Muscle layer of duodenum (tissue), 2 donors: ENCODE results near the gene CMTM5.

Source experiments
- H3K27ac ChIP-seq: one replicate; pipeline ENCODE4 v1.7.0; 2013; ENCODE audit warnings: mild to moderate bottlenecking, low read length
- H3K27me3 ChIP-seq: one replicate; pipeline ENCODE4 v1.7.0; 2013; ENCODE audit warnings: low read depth, mild to moderate bottlenecking, control low read depth, low read length
- H3K36me3 ChIP-seq, 2 donors: one replicate each; pipeline ENCODE4 v1.7.0; 2013; ENCODE audit warnings: low read length in 2 of 2, control low read depth in 1 of 2, mild to moderate bottlenecking in 1 of 2; ENCODE audit not compliant: insufficient read depth in 2 of 2, control insufficient read depth in 1 of 2
- H3K4me1 ChIP-seq, 2 donors: one replicate each; pipeline ENCODE4 v1.7.0; 2013; ENCODE audit warnings: low read length in 2 of 2, mild to moderate bottlenecking in 2 of 2, control low read depth in 1 of 2, moderate library complexity in 1 of 2; ENCODE audit not compliant: insufficient read depth in 2 of 2, control insufficient read depth in 1 of 2
- H3K4me3 ChIP-seq, 2 donors: one replicate each; pipeline ENCODE4 v1.7.0; 2013; ENCODE audit warnings: low read length in 2 of 2, low read depth in 1 of 2, mild to moderate bottlenecking in 1 of 2
- H3K9me3 ChIP-seq, 2 donors: one replicate each; pipeline ENCODE4 v1.7.0; 2013; ENCODE audit warnings: low read length in 2 of 2, control low read depth in 1 of 2, mild to moderate bottlenecking in 1 of 2; ENCODE audit not compliant: control insufficient read depth in 1 of 2
- donor health status: healthy.

The CMTM5 gene

DNA sequence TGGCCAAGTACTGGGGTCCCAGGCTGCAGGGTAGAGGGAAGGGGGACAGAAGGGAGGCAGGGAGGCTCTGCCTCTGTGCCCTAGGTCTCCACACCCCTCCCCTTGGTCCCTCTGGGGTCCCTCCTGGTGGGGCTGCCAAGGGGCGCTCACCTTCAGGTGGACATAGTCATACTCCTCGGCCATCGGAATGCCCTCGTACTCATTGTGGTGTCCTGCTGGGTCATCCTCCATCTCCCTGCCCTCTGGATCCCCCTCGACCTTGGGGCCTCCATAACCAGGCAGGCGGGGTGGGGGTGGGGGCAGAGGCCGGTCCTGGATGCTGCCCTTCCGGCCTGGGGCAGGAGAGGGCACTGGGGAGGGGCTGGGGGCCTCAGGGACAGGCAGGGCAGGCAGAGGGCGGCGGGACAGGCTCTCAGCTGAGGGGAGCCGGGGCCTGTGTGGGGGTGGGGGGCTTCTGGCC is 17.6 kb upstream of the CMTM5 start:
- Histone ChIP-seq H3K4me3 (no peak overlapping the region), H3K27me3 (no peaks in the 10 kb centered on the region), H3K27ac (no peak overlapping the region), H3K9me3 (no peaks in the 10 kb centered on the region), H3K36me3 (peaks cover 3 to 26% of the 10 kb centered on the region in 2 donors), H3K4me1 (peaks cover 7 to 44% of the 10 kb centered on the region in 2 donors)

DNA sequence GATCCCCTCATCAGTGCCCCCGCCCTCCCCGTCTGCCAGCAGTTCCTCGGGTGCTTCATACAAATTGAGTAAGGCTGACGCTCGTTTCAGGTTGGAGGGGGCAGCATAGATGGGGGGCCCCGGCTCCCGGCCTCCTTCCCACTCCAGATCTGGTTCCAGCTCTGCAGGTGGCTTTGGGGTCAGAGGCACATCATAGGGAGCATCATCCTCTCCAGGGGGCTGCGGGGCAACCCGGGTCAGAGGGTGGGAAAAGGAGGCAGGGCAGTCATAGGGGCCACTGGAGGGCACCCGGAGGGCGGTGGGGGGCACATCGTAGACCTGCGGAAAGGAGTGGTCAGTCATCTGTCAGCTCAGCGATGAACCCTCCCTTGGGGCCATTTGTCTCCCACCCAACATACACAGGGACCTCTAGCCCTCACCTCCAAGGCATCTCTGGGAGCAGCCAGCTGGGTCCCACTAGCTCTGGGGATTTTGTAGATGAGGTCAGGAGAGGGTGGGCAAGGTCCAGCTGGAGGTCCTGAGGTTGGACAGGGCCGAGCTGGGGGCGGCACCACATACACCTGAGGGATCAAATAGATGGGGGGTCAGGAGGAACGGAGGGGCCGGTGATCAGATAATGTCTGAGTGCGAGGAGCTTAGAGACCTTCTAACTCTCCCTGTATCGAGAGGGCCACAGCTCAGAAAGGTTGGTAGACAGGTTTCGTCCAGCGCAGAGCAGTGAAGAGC is 17.0 kb upstream of the CMTM5 start:
- H3K4me3 ChIP-seq: no peak overlapping the region
- H3K4me1 ChIP-seq: peaks cover 7 to 47% of the 10 kb centered on the region in 2 donors
- H3K36me3 ChIP-seq: peaks cover 3 to 26% of the 10 kb centered on the region in 2 donors
- H3K27ac ChIP-seq: no peak overlapping the region
- no peaks in the 10 kb centered on the region for H3K27me3 ChIP-seq
- no peaks in the 10 kb centered on the region for H3K9me3 ChIP-seq

- H3K4me1 ChIP-seq: peaks cover 7 to 47% of the 10 kb centered on the region in 2 donors
- H3K27ac ChIP-seq: peak overlapping the region; percentile 50
- H3K36me3 ChIP-seq: peaks cover 3 to 26% of the 10 kb centered on the region in 2 donors
Observed at GRCh38 chr14:23360496-23360895, 16.4 kb upstream of the CMTM5 start.

DNA sequence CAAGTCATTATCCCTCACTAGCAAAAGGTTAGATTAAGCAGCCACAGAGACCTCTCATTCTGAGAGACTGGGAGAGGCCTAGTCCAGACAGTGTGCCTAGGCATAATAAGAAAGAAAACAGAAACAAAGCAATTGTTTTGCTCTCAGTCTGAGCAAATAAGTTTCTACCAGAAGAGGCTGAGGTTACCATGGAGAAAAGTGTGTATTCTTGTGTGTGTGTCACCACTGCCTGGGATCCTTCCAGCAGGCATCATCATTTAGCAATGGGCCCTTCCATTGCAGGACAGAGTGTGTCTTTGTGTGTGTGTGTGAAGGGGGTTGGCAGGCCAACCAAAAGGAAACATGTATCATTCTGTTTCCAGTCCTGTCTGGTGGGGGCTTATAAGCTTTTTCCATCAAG is 15.5 kb upstream of the CMTM5 start:
- H3K4me1 ChIP-seq: peaks cover 7 to 47% of the 10 kb centered on the region in 2 donors
- H3K9me3 ChIP-seq: no peaks in the 10 kb centered on the region
- H3K36me3 ChIP-seq: peaks cover 3 to 26% of the 10 kb centered on the region in 2 donors
- no peak overlapping the region for H3K4me3 ChIP-seq
- H3K27ac ChIP-seq: peak overlapping the region; percentile 50
- no peaks in the 10 kb centered on the region for H3K27me3 ChIP-seq

More at GRCh38 chr14:23360496-23360895, 16.4 kb upstream of the CMTM5 start:
- H3K27me3 ChIP-seq: no peaks in the 10 kb centered on the region
- no peaks in the 10 kb centered on the region for H3K9me3 ChIP-seq
- H3K4me3 ChIP-seq: no peak overlapping the region

GRCh38 chr14:23361763-23362162 is 15.1 kb upstream of the CMTM5 start:
- peaks cover 8 to 50% of the 10 kb centered on the region in 2 donors for H3K4me1 ChIP-seq
- no peaks in the 10 kb centered on the region for H3K27me3 ChIP-seq
- H3K27ac ChIP-seq: peak overlapping the region; percentile 27
- H3K36me3 ChIP-seq: peaks cover 3 to 26% of the 10 kb centered on the region in 2 donors
- H3K9me3 ChIP-seq: no peaks in the 10 kb centered on the region
- H3K4me3 ChIP-seq: no peak overlapping the region

- Histone ChIP-seq H3K27ac (peak overlapping the region; percentile 27), H3K4me1 (peaks cover 10 to 54% of the 10 kb centered on the region in 2 donors), H3K4me3 (no peak overlapping the region), H3K36me3 (peaks cover 3 to 23% of the 10 kb centered on the region in 2 donors), H3K27me3 (no peaks in the 10 kb centered on the region), H3K9me3 (no peaks in the 10 kb centered on the region)
Observed at GRCh38 chr14:23362200-23362599, 14.6 kb upstream of the CMTM5 start.

GRCh38 chr14:23364164-23365035 is 12.4 kb upstream of the CMTM5 start:
- Histone ChIP-seq H3K4me1 (peaks cover 10 to 54% of the 10 kb centered on the region in 2 donors), H3K36me3 (peaks cover 0 to 19% of the 10 kb centered on the region in 2 donors), H3K4me3 (peak overlapping the region; percentile 57 to 74), H3K27ac (peak overlapping the region; percentile 86), H3K9me3 (no peaks in the 10 kb centered on the region), H3K27me3 (no peaks in the 10 kb centered on the region)

GRCh38 chr14:23365036-23365731 is 11.7 kb upstream of the CMTM5 start, which contains the start of gene EFS:
EFS (minus strand) TSS chr14:23365172; CDS start chr14:23365025, 147 bp downstream.
- peak within 1 kb of the TSS; percentile 86 for H3K27ac ChIP-seq
- peaks cover 0 to 11% of the 10 kb centered on the region in 2 donors for H3K36me3 ChIP-seq
- H3K27me3 ChIP-seq: no peaks in the 10 kb centered on the region
- H3K4me1 ChIP-seq: peaks cover 10 to 46% of the 10 kb centered on the region in 2 donors
- H3K9me3 ChIP-seq: no peaks in the 10 kb centered on the region
- peak within 1 kb of the TSS; percentile 57 to 74 for H3K4me3 ChIP-seq

- no peaks in the 10 kb centered on the region for H3K27me3 ChIP-seq
- peak overlapping the region; percentile 67 for H3K27ac ChIP-seq
Observed at GRCh38 chr14:23365732-23366425, 11.0 kb upstream of the CMTM5 start.

DNA sequence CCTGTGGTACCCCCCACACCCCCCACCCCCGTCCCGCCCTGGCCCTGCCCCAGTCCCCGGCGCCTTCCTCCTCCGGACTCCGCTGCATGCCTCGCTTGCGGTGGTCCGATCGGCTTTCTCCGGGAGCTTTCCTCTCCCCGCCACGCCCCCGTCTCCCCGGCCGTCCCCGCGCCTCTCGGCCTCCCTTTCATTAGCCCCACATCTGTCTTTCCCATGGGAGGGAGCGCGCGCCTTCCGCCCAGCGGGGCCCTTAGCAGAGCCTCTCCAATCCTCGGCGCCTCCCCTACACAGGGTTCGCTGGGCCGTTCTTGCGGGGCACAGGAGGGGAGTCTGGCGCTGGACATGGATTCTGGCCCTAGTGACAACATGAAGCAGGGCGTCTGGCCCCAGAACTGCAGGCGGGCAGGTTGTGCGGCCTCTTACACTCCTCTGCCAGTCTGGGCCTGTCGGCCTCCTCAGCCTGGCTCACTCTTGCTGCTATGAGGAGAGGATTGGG is 10.4 kb upstream of the CMTM5 start:
- peaks cover 10 to 36% of the 10 kb centered on the region in 2 donors for H3K4me1 ChIP-seq
- peak overlapping the region in 1 of 2 donors; percentile 74 for H3K4me3 ChIP-seq
- no peaks in the 10 kb centered on the region for H3K9me3 ChIP-seq
- no peaks in the 10 kb centered on the region for H3K27me3 ChIP-seq
- peaks cover 0 to 6% of the 10 kb centered on the region in 2 donors for H3K36me3 ChIP-seq
- H3K27ac ChIP-seq: peak overlapping the region; percentile 72

More at GRCh38 chr14:23365732-23366425, 11.0 kb upstream of the CMTM5 start:
- H3K4me3 ChIP-seq: peak overlapping the region; percentile 16 to 74
- H3K4me1 ChIP-seq: peaks cover 10 to 41% of the 10 kb centered on the region in 2 donors
- H3K36me3 ChIP-seq: peaks cover 0 to 6% of the 10 kb centered on the region in 2 donors
- no peaks in the 10 kb centered on the region for H3K9me3 ChIP-seq
